Ishikawa (cell line): ENCODE measurements around the gene CEBPE.
A peak's percentile ranks its signal among the peaks of the same experiment; 100 is the strongest.

ENCODE experiments used
- CEBPB ChIP-seq: IDR thresholded peaks from 2 replicates; pipeline ENCODE4 v1.6.1; 2012
- CREB1 ChIP-seq: IDR thresholded peaks from 2 replicates; pipeline ENCODE4 v1.6.1; 2012; ENCODE audit warnings: low read depth
- EGR1 ChIP-seq: IDR thresholded peaks from 2 replicates; pipeline ENCODE4 v1.6.1; 2012
- EP300 ChIP-seq: IDR thresholded peaks from 2 replicates; pipeline ENCODE4 v1.6.1; 2012; ENCODE audit warnings: borderline replicate concordance
- FOXM1 ChIP-seq: IDR thresholded peaks from 2 replicates; pipeline ENCODE4 v1.6.1; 2012; ENCODE audit warnings: low read depth, borderline replicate concordance
- MAX ChIP-seq: IDR thresholded peaks from 2 replicates; pipeline ENCODE4 v1.6.1; 2012
- NFIC ChIP-seq: IDR thresholded peaks from 2 replicates; pipeline ENCODE4 v1.6.1; 2012
- RAD21 ChIP-seq: IDR thresholded peaks from 2 replicates; pipeline ENCODE4 v1.6.1; 2012; ENCODE audit warnings: low read depth
- REST ChIP-seq: IDR thresholded peaks from 2 replicates; pipeline ENCODE4 v1.6.1; 2012; ENCODE audit warnings: low read depth, mild to moderate bottlenecking
- TAF1 ChIP-seq: IDR thresholded peaks from 2 replicates; pipeline ENCODE4 v1.6.1; 2012; ENCODE audit warnings: low read depth, mild to moderate bottlenecking
- TCF12 ChIP-seq: IDR thresholded peaks from 2 replicates; pipeline ENCODE4 v1.6.1; 2012; ENCODE audit warnings: low read depth
- TEAD4 ChIP-seq: IDR thresholded peaks from 2 replicates; pipeline ENCODE4 v1.6.1; 2012
- USF1 ChIP-seq: IDR thresholded peaks from 2 replicates; pipeline ENCODE4 v1.6.1; 2012
- YY1 ChIP-seq: IDR thresholded peaks from 2 replicates; pipeline ENCODE4 v1.6.1; 2012; ENCODE audit warnings: low read depth
- ZBTB7A ChIP-seq: IDR thresholded peaks from 2 replicates; pipeline ENCODE4 v1.6.1; 2012; ENCODE audit warnings: low read depth

Gene CEBPE

GRCh38 chr14:23080474-23080873, 38.6 kb downstream of the CEBPE start:
- TF ChIP-seq EGR1: no peak
- no peak for TF ChIP-seq TEAD4
- no peak for TF ChIP-seq EP300
- TF ChIP-seq RAD21: no peak
- no peak for TF ChIP-seq TCF12

GRCh38 chr14:23079716-23080115, 39.3 kb downstream of the CEBPE start:
- no peak for TF ChIP-seq CREB1
- TF ChIP-seq FOXM1: no peak
- no peak for TF ChIP-seq ZBTB7A
- TF ChIP-seq YY1: no peak
- no peak for TF ChIP-seq TAF1
- no peak for TF ChIP-seq EGR1
- no peak for TF ChIP-seq REST
- no peak for TF ChIP-seq RAD21
- TF ChIP-seq USF1: no peak
- no peak for TF ChIP-seq NFIC
- TF ChIP-seq EP300: no peak
- no peak for TF ChIP-seq MAX

- TF ChIP-seq MAX (no peak), CEBPB (no peak), USF1 (peak; percentile 66)
Measured at GRCh38 chr14:23078692-23079116, 40.4 kb downstream of the CEBPE start.

GRCh38 chr14:23077962-23078361, 41.1 kb downstream of the CEBPE start:
- no peak for TF ChIP-seq TEAD4
- TF ChIP-seq CEBPB: no peak
- no peak for TF ChIP-seq EP300
- no peak for TF ChIP-seq NFIC
- no peak for TF ChIP-seq YY1
- TF ChIP-seq RAD21: no peak
- TF ChIP-seq TCF12: no peak
- TF ChIP-seq CREB1: no peak
- TF ChIP-seq EGR1: no peak
- no peak for TF ChIP-seq ZBTB7A
- TF ChIP-seq FOXM1: no peak
- TF ChIP-seq MAX: no peak
- TF ChIP-seq REST: no peak
- no peak for TF ChIP-seq TAF1
- no peak for TF ChIP-seq USF1

- no peak for TF ChIP-seq NFIC
- TF ChIP-seq CEBPB: no peak
- TF ChIP-seq REST: no peak
- peak; percentile 35 for TF ChIP-seq RAD21
Measured at GRCh38 chr14:23076785-23077408, 42.2 kb downstream of the CEBPE start.
